Neural cell (in vitro differentiated cells): Measurements from ENCODE around the gene SPDEF.

Experiments
- EZH2 ChIP-seq: fragments of 200-600, 300-800 bp; shearing (Covaris generic), sonication (generic); IDR thresholded peaks from 2 replicates; pipeline ENCODE4 v1.6.1; 2014; ENCODE audit warnings: antibody characterized with exemption, low read length, borderline replicate concordance, mild to moderate bottlenecking; ENCODE audit not compliant: insufficient read depth, poor library complexity, severe bottlenecking
- POLR2AphosphoS5 ChIP-seq: IDR thresholded peaks from 2 replicates; pipeline ENCODE4 v1.6.1; 2012
- SMC3 ChIP-seq: fragments of 450-650 bp; conservative IDR thresholded peaks from 2 replicates; pipeline ENCODE4 v1.6.1; 2014; ENCODE audit warnings: antibody characterized with exemption, mild to moderate bottlenecking, moderate library complexity; ENCODE audit not compliant: poor library complexity
- TF ChIP-seq, protein P1 (sequence below): fragments of 450-650 bp; IDR thresholded peaks from 2 replicates; pipeline ENCODE4 v1.5.1; 2014; ENCODE audit warnings: antibody characterized with exemption, mild to moderate bottlenecking, moderate library complexity; ENCODE audit not compliant: poor library complexity, severe bottlenecking

GRCh38 chr6:34512738-34513115 lies 43.4 kb downstream of the SPDEF start:
- no peak for TF ChIP-seq EZH2
- TF ChIP-seq, protein P1, sequence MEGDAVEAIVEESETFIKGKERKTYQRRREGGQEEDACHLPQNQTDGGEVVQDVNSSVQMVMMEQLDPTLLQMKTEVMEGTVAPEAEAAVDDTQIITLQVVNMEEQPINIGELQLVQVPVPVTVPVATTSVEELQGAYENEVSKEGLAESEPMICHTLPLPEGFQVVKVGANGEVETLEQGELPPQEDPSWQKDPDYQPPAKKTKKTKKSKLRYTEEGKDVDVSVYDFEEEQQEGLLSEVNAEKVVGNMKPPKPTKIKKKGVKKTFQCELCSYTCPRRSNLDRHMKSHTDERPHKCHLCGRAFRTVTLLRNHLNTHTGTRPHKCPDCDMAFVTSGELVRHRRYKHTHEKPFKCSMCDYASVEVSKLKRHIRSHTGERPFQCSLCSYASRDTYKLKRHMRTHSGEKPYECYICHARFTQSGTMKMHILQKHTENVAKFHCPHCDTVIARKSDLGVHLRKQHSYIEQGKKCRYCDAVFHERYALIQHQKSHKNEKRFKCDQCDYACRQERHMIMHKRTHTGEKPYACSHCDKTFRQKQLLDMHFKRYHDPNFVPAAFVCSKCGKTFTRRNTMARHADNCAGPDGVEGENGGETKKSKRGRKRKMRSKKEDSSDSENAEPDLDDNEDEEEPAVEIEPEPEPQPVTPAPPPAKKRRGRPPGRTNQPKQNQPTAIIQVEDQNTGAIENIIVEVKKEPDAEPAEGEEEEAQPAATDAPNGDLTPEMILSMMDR, result no peak
- TF ChIP-seq SMC3, result no peak
- no peak for TF ChIP-seq POLR2AphosphoS5
